Superior temporal gyrus (tissue), 1 donor: Measurements from ENCODE around the gene UAP1L1.
"Not testable (repeated sequence)": the region's sequence is repeated elsewhere in the genome, so short reads cannot be mapped to it uniquely, and the experiment has no call there.

ENCODE experiments used
- DNase-seq: peaks from one replicate; pipeline ENCODE4 v3.0.0-alpha.2; 2016; ENCODE audit errors: extremely low spot score

The UAP1L1 gene

DNA sequence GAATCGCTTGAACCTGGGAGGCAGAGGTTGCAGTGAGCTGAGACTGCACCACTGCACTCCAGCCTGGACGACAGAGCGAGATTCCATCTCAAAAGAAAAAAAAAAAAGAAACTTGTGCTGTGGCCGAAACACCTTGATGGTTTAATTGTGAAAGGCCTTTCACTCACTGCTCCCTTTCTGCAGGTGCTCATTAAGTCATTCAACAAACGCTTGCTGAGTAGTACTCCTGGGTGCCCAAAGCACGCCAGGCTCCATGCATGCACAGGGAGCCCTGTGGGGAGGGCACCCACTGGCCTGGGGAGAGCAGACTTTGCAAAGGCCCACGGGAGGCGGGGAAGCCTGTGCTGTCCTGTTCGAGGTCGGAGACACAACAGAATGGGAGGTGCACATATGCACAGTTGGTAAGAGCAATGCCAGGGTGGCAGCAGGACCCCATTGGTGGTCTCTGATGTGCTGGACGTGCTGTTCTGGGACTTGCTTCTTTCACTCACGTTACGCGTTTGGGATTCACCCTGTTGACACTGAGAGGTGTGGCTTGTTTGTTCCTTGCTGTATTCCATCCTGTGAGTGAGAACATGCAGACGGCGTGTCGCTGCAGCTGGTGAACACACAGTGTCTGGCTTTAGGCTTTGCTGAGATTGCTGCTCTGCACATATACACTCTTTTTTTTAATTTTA lies 20.4 kb upstream of the UAP1L1 start:
- no peak for DNase-seq

DNA sequence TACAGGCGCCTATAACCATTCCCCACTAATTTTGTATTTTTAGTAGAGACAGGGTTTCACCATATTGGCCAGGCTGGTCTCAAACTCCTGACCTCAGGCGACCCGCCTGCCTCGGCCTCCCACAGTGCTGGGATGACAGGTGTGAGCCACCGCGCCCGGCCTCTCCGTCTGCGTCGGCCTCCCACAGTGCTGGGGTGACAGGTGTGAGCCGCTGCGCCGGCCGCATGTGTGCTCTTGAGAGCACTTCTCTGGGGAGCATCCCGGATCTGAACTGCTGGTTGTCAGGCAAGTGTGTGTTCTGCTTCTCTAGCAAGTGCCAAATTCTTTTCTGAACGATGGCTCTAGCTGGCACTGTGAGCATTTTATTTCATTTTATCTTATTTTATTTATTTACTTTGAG lies 19.8 kb upstream of the UAP1L1 start:
- DNase-seq = no peak

DNA sequence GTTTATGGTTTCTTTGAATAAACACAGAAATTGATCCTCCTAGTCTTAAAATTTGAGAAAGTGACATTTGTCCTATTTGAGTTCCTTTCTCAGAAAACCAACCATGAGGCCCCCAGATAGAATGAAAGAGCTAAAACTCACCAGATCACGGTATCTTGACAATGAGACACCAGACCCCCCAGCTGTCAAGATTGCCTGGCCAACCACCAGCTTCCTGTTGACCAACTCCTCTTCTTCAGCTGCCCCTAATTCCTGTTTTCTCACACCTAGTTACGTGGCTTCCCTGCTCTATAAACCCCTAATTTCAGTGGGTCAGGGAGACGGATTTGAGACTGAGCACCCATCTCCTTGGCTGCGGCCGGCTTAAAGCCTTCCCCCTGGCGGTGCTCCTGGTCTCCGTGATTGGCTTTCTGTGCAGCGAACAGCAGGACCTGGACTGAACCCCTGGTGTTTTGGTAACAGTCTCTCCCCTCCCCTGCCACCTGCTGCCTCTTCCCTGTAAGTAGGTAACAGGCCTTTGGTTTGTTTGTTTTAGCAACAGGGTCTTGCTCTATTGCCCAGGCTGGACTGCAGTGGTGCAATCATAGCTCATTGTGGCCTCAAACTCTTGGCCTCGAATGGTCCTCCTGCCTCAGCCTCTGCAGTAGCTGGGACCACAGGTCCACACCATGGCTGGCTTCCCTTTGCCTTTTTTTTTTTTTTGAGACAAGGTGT lies 18.6 kb upstream of the UAP1L1 start:
- DNase-seq = no peak

DNA sequence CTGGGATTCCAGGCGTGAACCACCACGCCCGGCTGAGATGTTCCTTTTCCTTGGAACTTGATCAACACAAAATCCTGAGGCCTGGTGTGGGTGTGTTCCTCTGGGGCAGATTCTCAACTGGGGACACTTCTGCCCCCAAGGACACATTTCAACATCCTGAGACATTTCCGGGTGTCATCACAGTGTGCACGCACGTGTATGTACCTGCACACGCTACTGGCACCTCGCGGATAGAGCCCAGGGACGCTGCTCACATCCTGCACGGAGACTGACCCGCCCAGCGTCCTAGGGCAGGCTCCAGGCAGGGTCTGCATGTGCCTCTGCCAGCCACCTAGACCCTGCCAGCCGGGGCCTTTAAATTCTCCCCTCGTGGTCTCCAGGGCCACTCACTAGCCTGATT lies 14.9 kb upstream of the UAP1L1 start:
- no peak for DNase-seq

DNA sequence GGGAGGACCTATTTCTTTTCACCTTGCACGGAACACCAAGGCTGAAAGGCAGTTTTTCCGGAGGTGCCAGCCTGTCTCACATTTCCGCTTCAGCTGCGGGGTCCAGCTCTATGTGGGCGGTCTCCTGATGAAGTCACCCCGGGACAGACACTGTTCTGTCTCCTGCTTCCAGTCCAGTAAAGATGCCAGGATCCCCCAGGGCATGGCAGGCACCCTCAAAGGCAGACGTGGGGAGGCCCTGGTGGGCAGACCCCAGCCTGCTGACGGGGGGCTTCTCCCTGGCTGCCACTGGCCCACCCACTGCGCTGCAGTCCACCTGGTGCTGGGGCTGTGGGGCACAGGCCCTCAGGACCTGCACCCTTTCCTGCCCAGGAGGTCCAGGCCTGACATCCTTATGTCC lies 14.5 kb upstream of the UAP1L1 start:
- not testable (repeated sequence) for DNase-seq

DNA sequence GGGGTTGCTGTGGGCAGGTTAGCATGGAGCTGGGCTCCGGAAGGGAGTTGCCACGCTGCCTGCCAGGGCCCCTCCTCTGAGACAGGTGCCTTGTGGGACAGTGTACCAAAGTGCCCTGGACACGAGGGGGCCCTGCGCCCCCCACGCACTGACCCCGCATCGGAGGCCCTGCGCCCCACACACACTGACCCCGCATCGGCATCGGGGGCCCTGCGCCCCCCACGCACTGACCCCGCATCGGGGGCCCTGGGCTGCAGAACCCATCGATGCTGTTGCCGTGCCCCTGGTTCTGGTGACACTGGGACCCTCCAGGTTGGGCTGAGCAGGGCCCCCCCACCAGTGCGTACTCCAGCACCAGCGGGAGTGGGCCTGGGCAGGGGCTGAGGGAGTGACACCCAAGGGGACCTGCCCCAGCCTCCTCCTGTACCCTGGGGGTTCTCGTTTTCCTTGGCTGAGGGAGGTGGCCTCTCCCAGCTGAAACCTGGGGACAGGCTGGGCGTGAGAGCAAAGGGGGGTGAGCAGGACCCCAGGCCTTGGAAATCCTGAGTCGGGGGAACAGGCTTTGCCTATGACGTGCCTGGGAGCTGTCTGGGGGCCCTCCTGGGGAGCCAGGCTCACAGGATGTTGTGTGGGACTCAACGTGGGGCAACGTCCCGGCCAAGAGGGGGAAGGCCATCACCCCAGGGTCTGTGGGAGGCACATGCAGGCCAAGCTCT lies 13.8 kb upstream of the UAP1L1 start:
- no peak for DNase-seq

DNA sequence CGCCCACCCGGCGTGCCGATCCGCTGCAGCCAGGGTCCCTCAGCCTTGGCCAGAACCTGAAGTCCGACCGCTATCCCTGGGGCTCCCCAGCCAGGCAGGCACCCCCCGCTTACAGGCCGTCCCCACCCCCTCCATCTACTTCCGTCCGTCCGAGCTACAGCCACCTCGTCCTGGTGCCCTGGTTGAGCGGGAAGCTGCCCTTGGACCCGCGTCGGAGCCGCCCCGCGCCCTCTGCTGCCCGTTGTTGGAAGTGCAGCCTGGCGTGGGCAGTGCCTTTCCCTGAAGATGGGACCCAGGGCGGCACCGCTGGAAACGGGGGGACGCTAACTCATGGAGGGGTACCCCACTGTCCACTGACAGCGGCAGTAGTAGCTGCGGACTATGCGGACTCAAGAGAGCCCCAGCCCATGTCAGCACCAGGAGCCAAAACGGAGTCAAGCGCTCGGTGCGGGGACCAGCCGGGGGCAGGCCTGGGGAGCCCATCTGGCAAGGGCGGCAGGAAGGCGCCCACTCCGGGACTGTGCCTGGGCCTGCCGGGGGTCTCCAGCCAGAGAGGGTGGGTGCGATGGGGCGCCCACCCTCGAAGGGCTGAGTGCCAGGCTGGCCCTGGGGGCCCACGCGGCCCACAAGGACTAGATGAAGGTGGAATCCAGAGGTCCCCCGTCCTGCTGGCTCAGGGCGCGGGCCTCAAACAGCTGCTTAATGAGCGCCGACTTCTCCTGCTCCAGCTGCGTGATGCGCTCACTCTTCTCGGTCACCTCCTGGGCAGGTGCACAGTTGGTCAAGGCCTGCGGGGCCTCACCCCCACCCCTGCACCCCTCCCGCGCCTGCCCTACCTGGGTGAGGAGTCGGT lies 13.1 kb upstream of the UAP1L1 start:
- peak; percentile 74 for DNase-seq

DNA sequence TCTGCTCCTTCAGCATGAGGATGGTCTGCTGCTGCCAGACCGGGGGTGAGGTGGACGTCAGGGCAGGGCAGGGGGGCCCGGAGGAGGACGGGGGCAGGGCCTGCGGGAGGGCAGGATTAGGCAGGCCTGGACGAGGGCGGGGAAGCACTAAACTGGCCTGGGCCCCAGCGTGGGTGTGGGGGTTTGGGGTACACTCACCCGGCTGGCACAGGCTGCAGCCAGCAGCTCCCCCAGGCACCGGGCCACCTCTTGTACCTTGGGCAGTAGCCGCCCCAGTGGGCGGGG lies 12.5 kb upstream of the UAP1L1 start:
- DNase-seq = no peak

DNA sequence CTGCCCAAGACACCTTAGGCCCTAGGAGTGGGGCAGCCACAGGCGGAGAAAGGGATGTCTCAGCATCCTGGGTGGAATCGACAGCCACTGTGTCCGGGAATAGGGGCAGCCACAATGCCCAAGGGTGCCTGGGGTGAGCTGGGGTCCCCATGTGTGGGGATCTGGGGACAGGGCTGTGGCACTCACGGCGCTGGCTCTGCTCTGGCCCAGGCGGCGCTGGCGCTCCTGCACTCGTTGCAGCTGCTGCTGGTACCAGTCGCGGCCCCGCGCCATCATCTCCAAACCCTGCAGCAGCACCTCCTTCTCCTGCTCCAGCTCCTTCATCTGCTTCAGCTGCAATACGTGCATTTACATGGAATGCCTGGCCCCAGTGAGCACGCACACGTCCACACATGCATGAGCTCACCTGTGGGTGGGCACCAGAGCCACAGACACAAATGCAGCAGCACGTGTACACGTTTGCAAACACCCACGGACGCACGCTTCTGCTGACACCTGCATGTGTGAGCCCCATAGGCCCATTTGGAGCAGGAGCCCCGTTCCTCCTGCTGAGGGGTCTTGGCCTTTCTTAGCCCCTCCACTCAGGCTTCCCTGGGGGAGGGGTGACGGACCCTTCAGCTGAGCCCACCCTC lies 11.9 kb upstream of the UAP1L1 start:
- DNase-seq = no peak

DNA sequence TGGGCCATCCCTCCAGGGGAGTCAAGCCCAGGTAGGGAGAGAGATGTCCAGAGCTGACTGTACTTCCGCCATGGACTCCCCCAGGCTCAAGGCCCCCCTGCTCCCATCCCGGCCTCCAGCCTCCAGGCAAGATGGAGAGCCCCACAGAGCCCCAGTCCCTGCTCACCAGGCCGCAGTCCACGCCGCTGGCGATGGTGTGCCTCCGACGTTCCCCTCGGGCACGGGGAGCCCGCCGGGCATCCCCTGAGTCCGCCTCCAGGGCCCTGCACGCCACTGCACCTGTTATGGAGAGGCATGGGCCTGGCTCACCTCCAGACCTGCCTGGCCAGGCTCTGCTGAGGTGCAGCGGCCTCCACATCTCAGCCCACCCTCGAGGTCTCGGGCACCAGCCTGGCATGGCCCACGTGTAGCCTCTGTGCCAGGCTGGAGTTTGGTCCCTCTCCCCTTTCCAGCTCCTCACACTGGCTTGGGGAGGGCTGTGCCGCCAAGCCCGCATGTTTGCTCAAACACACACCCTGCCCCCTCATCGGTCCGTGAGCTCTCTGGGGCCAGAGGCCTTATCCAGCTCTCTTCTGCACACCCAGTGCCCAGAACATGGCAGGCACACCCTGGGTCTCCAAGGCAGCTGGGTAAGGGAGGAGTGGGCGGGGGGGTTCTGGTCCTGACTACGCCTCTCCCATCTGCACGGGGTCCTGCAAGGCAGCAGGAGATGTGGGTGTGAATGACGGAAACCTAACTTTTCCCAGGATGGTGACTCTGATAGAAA lies 11.0 kb upstream of the UAP1L1 start:
- DNase-seq = no peak

DNA sequence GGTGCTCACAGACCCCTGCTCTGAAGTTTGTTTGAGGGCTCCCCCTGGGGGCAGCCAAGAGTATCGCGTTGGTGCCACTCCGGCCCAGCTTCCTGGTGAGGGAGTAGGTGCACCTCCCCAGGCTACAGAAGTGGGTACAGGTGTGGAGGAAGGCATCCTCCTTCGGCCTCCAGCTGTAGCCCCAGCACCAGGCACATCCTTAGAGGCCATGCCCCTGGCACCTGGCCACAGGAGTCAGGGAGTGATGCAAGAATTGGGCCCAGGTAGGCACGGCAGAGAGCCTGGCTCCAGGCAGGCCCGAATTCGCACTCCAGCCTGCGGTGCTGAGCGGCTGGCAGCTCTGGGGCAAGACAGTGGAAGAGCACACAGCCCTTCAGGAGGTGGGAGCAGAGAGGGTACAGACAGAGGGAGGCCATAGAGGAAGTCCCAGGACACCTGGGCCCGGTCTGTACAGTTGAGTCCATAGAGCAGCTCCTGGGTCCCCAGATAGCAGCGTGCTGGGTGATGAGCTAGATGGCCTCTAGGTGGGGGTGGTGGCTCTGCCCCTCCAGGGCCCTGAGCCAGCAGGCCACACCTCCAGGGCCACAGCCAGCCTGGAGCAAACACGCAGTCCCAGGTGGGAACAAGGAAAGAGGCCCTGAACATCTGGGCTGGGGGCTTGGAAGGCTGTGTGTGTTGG lies 9.3 kb upstream of the UAP1L1 start:
- peak; percentile 89 for DNase-seq

DNA sequence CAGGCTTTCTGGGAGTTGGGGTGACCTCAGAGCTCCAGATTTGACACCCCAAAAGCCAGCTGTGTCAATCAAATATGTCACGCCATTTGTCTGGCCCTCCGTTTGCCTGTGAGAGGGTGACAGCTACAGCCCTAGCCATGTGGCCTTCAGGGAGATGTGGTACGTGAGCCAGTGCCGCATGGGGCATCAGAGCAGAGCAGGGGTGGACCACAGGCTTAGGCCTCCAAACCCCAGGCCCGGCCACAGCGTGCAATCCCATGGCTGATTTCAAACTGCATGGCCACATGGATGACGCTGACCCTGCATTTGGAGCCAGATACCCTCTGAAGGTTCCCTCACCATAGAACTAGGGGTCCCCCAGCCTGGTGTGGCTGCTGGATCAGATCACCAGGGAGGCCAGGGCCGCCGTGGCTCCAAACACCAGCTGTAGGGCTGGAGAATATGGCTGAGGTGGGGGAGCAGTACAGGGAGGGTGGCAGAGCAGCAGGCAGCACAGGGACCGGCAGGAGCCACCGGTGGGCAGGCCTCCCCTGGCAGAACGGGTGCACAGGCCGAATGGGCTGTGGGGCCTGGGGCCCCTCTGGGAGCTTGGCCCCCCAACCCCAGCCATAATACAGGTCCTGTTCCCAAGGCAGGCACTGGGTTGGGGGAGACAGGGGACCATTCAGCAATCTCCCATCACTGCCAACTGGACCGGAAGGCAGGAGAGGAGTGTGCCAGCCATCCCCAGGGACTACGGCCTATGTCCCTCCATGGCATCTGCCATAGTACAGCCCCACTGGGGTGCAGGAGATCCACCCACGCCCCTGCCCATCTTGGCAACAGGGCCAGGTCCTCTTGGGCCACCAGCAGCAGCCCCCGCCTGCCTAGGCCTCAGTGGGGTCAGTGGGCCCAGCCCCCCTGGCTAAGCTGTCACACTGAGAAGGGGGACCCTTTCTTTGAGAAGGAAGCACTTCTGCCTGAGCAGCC lies 8.5 kb upstream of the UAP1L1 start:
- no peak for DNase-seq

DNA sequence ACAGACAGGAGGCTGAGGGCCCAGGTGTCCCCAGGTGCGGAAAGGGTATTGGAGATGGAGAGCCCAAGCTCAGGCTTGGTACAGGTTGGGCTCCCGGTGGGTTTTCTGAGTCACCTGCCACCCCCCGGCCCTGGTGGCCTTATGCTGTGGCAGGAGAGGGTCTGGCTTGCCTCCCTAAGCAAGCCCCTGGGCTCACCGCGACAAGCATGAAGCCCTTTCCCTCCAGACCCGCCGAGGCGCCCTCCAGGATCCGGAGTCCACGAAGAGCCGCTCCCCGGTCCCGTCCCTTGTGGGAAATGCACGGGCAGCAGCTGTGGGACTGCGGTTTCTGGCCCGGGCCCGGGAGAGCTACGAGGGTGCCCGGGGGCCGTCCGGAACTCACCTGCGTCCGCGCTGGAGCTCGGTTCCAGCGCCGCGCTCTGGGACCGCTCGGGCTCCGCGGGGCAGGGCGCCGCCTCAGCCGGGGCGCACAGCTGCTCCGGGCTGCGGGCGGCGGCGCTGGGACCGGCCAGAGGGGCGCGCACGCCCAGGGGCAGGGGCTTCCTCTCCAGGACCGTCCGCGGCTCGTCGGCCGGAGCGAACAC lies 7.7 kb upstream of the UAP1L1 start:
- no peak for DNase-seq

DNA sequence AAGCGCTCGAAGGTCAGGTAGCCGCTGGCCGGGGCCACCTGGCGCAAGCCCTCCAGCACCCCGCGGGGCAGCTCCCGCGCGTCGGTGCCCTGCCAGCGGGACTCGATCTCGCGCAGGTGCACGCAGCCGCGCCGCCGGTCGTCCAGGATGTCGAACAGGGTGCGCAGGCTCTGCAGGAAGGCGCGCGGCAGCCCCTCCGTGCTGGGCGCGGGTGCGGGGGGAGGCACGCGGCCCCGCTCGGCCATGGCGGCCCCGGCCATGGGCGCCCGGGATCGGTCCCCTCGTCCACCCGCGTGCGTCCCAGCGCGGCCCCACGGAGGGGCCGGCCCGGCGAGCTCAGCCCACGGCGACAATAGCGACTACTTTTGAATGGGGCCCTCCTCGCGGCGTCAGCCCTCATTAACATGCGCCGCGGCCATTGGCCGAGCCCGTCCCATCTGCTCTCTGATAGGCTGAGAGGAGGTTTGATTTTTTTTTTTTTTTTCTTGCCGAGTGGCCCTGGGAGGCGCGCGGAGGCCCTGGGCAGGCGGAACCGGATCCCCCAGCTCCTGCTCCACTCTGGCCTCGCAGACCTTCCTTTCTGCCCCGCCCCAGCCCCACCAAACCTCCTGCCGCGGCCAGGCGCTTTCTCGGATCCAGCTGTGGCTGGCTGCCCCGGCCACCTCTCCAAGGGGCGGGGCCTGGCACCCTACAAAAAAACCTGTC lies 7.0 kb upstream of the UAP1L1 start, which contains the start of gene SAPCD2:
TSS of gene SAPCD2 (minus strand) at position 357 of the 705 bp plus-strand sequence. CDS start at position 260, 97 bp downstream.
- peak; percentile 96 for DNase-seq

DNA sequence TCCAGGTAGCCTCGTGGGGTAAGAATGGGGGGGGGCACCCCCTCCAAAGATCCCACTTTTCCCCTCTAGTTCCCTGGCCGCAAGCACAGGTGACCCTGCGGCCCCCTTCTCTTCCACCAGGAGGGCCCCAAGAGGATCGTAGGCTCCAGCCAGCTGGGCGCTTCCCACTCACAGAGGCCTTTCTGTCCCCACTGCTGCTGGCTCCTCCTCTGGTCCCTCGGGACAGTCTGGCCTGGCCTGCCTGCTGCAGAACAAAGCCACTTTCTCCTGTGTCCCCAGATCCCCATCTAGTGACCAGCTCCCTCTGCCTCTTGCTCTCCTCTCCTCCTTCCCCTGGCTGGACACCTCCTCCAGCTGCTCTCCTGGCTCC lies 6.4 kb upstream of the UAP1L1 start:
- peak; percentile 89 for DNase-seq

DNA sequence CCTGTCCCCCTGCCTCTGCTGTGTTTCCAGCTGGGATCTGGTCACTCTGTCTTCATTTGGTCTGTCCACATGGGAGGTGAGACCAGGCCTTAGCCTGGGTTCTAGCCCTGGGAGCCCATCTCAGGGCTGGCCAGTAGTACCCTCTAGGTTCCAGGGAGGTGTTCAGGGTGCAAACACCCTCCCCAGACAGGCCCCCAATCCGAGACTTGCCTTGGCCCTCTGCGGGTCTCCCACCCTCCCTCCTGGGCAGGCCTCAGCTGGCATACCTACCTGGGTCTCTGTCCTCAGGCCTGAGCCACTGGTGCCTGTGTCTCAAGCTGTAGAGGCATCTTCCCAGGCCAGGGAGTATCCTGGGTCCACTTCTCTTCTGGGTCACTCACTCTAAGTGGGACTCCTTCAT lies 6.0 kb upstream of the UAP1L1 start:
- DNase-seq = no peak

DNA sequence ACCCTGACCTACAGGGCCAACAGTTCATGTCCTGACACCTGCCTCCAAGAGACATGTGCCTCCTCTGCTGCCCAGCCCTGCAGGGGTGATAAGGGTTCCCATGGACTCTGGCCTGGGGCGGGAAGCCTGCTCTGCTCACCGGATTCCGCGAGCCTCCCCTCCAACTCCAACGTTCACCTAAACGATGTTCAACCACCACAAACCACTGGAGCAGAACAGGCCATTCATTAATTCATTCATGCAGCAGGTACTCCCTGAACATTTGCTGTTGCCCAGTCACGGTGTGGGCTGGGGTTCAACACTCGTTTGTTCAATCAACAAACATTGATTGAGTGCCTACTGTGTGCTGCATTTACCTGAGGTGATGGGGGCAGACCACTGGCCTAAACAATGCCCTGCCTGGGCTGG lies 3.3 kb upstream of the UAP1L1 start:
- no peak for DNase-seq

DNA sequence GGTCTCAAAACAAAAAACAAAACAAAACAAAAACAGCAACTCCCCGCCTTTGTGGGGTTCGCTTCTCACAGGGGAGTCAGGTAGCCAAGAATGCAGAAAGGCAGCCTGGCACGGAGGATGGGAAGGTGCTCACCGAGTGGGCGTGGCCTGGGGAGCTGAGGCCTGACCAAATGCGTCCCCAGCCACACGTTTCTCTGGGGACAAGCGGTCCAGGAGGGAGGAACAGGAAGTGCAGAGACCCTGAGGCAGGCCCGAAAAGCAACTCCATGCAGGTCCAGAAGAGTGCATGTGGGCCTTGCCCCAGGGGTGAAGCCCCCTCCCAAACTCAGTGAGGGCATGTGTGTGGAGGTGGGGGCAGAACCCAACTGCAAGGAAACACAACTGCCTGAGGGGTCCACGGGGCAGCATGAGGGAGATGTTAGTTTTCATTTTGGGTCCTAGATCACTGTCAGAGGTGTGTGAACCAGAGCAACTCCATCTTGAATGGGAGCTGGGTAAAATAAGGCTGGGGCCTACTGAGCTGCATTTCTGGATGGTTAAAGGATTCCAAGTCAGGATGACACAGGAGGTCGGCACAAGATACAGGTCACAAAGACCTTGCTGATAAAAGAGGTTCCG lies 2.6 kb upstream of the UAP1L1 start:
- DNase-seq = no peak
